ENCODE results near the gene RPL10.

RPL10 gene

GRCh38 chrX:154401045-154401799 lies 3.0 kb downstream of the RPL10 start:
- DNase-seq (ENCODE audit: low spot score), result no peak

- no peak for DNase-seq (ENCODE audit: low spot score)
These were observed 3.9 kb downstream of the RPL10 start for GRCh38 chrX:154401918-154402621.

DNA sequence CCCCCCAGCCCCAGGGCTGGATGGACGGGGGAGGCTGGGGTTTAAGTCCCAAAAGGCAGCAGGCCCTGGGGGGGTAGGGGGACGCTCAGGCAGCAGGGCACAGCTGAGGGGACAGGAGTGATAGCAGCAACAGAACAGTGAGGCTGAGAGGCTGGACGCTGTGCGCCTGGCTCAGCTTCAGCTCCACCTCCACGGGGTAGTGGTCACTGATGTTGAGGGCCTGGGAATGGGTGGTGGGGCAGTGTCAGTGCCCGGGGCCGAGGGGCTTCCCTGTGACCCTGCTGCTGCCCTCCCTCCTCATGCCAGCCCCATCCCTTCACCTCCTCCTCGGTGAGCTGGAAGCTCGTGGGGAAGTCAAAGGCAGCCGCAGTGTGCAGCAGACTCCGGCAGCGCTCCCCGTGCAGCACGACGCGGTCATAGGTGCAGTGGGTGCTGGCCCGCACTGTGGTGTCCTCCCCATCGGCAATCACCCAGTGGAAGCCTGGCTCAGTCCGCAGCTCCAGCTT lies 4.5 kb downstream of the RPL10 start:
- DNase-seq (ENCODE audit: low spot score), result no peak

DNA sequence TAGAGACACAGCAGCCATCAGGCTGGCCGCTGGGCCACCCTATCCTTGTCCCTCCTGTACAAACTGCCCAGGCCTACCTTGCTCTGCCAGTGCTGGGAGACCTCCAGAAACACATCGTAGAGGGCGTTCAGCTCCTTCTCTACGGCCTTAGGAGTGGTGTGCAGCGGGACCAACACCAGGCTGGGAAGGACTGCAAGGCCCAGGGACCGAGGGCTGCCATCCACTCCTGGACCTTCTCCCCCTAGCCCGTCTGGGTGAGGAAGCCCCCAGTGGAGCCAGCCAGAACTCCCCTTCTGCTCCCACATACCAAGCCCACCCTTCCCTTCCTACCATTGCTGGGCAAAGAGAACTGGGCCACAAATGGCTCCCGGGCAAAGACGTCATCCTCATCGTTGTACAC lies 5.0 kb downstream of the RPL10 start:
- DNase-seq (ENCODE audit: low spot score), result no peak

- no peak for DNase-seq (ENCODE audit: low spot score)
These were observed 5.7 kb downstream of the RPL10 start for GRCh38 chrX:154403858-154404257.

DNA sequence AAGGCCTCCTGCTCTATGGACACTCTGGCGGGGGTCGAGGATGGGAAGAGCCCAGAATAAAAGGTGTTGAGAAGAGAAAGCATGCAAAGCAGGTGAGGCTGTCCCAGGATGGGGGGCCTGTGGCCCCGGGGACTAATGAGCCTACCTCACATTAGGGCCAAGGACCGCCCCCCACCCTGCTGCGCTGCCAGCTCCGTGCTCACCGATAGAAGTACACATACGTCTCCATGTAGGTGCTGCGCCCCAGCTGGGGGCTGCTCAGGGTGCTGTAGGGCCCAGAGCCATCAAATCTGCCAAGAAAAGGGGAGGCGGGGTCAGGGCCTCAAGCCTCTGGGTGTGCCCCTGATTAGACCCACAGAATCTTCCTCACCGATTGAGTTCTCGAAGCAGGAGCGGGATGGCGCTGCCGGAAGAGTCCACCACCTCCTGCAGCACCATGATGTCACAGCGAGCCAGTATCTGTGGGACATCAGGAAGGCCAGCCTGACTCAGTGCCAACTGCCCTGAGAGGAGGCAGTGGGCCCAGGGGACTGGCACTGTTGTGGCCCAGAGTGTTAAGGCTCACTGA lies 6.5 kb downstream of the RPL10 start:
- no peak for DNase-seq (ENCODE audit: low spot score)

- DNase-seq (ENCODE audit: low spot score), result no peak
These were observed 10.6 kb downstream of the RPL10 start for GRCh38 chrX:154408659-154409221.

DNA sequence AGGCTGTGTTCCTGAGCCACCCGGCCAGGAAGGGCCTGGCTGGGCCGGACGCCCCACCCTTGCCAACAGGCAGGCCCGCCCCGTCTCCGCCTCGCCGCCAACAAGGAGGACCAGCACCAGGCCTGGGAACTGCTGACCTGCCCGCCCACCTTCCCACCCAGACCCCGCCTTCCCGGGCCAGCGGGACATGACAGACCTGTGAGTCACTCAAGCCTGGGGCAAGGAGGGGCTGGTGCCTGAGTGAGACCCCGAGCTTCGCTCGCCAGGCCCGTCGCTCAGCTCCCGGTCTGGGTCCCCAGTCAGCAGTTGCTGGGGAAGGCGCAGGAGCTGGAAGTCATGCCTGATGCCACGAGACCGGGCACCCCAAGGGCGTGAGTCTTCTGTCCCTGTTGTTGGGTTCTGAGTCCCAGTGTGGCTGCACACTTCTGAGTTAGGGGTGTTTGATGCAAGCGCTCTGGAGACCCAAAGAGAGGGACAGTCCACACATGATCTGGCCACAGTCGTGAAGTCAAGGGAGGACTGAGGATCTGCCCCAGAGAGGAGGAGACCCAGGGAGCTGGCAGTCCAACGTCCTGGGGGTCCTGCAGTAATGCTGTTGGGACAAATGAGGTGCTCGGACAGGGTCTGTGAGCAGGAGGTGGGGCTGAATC lies 11.2 kb downstream of the RPL10 start, which contains the start of gene DNASE1L1:
Gene DNASE1L1 (minus strand): TSS at position 33 of the 650 bp plus-strand sequence. CDS start 3,686 bp downstream, outside the sequence.
- DNase-seq (ENCODE audit: low spot score), result no peak

DNA sequence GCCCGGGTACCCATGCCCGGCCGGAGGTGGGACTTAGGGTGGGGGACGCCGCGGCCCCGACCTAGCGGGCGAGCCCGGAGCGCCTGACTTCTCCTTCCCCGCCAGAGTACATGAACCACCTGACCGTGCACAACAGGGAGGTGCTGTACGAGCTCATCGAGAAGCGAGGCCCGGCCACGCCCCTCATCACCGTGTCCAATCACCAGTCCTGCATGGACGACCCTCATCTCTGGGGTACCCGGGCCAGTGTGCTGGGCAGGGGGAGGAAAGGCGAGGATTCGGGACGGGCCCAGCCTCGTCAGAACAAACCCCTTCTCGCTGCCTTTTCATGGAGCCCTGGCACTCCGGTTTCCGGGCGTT lies 13.8 kb downstream of the RPL10 start:
- DNase-seq (ENCODE audit: low spot score), result no peak

GRCh38 chrX:154412468-154412867 lies 14.3 kb downstream of the RPL10 start:
- no peak for DNase-seq (ENCODE audit: low spot score)

DNA sequence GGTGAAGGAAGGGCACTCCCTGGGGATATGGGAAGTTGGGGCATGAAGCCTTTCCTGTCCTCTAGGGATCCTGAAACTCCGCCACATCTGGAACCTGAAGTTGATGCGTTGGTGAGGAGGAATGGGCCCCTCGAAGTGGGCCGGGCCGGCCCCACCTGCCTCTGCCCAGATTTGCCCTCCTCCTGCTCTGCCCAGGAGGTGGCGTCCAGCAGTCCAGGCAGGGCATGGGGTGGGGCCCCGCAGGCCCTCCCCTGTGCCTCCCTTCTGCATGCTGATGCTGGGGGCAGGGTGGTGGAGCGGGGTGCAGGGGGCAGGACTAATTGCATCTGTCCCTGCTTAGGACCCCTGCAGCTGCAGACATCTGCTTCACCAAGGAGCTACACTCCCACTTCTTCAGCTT lies 15.0 kb downstream of the RPL10 start:
- DNase-seq (ENCODE audit: low spot score), result no peak

GRCh38 chrX:154417157-154417556 lies 19.0 kb downstream of the RPL10 start:
- DNase-seq (ENCODE audit: low spot score), result no peak

DNA sequence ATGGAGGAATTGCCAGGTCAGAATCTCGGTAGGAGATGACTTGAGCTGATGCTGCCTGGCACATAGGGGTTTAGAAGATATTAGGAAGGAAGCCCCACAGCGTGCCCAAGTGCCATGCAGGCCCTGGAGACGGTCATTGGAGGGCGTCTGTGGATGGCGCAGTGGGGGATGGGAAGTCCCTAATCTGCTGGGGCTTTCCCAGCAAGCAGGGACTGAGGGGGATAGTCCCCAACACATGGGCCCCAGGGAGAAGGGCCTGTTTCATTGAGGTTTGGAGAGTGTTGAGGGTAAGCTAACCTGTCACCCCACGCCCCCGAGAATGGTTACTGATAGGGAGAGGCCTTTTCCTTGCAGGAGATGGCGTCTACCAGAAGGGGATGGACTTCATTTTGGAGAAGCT lies 21.0 kb downstream of the RPL10 start:
- DNase-seq (ENCODE audit: low spot score), result no peak

DNA sequence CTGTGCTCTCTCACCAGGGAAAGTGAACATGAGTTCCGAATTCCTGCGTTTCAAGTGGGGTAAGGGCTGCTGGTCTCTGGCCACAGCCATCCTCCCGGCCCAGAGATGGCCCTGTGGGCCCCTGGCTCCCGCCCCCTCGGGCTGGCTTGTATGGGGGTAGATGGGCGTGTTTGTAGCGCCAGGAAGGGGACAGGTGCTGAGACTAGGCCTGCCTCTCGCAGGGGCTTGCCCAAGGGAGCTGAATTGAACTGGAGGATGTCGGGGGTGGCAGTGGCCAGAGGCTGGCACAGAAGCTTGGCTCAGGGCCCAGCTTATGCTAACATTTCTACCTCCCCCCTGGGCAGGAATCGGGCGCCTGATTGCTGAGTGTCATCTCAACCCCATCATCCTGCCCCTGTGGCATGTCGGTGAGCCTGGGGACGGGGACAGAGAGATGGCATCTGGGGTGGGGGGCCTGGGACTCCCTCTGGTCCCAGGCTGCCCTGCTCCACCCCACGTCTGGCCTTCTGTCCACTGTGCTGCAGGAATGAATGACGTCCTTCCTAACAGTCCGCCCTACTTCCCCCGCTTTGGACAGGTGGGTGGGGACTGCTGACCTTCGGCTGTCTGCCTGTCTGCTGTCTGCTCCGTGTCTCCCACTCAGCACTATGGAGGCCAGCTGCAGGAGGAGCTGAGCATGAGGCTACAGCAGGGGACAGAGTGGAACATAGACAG lies 21.7 kb downstream of the RPL10 start:
- no peak for DNase-seq (ENCODE audit: low spot score)

- DNase-seq (ENCODE audit: low spot score), result no peak
These were observed 22.2 kb downstream of the RPL10 start for GRCh38 chrX:154420402-154420756.

GRCh38 chrX:154426916-154427770 lies 29.0 kb downstream of the RPL10 start:
- DNase-seq (ENCODE audit: low spot score), result no peak

GRCh38 chrX:154428176-154429171 lies 30.3 kb downstream of the RPL10 start, which contains the start of gene ATP6AP1:
TSS of gene ATP6AP1 (plus strand) at chrX:154428677. CDS start at chrX:154428693, 16 bp downstream.
- peak; percentile 89 for DNase-seq (ENCODE audit: low spot score)

DNA sequence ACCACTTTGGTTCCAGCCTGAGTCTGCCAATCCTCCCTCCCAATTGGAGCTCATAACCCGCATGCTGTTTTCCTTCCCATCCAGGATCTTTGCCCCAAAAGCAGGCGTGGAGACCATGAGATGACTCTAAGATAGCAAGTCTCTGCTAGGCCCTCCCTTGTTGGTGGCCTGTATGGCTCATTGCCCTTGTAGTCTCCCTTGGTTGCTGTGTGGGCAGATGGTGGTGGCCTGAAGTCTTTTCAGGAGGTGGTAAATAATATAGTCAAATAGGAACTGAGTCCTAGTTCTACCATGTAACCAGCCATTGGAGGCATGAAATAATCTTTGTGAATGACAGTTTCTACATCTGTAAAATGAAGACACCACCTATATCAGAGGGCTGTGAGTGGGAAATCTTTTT lies 31.5 kb downstream of the RPL10 start:
- DNase-seq (ENCODE audit: low spot score), result no peak

- DNase-seq (ENCODE audit: low spot score), result no peak
These were observed 32.3 kb downstream of the RPL10 start for GRCh38 chrX:154430479-154430878.

Measured in globus pallidus (tissue), 1 donor.